ENCODE data around the gene MMD2.

- TF ChIP-seq CTCF (conservative IDR thresholded peaks at IDR 0.05 in 1 of 2, IDR thresholded peaks at IDR 0.05 in 1 of 2; ENCODE audit: low read depth in 1 of 2, low read length in 2 of 2) (no peak), EZH2 (IDR thresholded peaks at IDR 0.05; ENCODE audit: low read length, missing control alignments) (no peak)
Measured at GRCh38 chr7:4904346-4904745, 54.6 kb downstream of the MMD2 start.

All from fibroblast of lung (primary cell).